ENCODE results near the gene KCTD17.

DNA sequence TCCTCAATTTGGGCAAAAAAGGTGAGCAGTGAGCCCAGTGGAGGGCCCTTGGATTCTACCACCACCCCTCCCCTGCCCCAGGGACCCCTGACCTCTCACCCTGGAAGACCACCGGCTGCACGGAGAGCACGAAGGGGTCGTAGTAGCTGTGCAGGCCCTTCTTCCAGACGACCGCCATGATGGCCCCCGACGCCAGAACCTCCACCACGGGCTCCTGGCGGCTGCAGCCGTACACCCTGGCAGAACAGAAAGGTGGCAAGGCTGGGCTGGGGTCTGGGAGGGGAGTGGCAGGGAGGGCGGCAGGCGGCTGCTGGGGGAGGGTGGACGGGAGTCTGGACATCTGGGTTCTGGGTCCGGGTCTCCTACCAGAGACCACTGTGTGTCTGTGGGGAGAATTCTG lies 34.6 kb downstream of the KCTD17 start:
- TF ChIP-seq POLR2AphosphoS5 (IDR thresholded peaks at IDR 0.05): no peak
- TF ChIP-seq, protein P1, sequence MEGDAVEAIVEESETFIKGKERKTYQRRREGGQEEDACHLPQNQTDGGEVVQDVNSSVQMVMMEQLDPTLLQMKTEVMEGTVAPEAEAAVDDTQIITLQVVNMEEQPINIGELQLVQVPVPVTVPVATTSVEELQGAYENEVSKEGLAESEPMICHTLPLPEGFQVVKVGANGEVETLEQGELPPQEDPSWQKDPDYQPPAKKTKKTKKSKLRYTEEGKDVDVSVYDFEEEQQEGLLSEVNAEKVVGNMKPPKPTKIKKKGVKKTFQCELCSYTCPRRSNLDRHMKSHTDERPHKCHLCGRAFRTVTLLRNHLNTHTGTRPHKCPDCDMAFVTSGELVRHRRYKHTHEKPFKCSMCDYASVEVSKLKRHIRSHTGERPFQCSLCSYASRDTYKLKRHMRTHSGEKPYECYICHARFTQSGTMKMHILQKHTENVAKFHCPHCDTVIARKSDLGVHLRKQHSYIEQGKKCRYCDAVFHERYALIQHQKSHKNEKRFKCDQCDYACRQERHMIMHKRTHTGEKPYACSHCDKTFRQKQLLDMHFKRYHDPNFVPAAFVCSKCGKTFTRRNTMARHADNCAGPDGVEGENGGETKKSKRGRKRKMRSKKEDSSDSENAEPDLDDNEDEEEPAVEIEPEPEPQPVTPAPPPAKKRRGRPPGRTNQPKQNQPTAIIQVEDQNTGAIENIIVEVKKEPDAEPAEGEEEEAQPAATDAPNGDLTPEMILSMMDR (IDR thresholded peaks at IDR 0.05): no peak
- no peak for TF ChIP-seq POLR2A (IDR thresholded peaks at IDR 0.05; ENCODE audit: low read depth)
- TF ChIP-seq EP300 (IDR thresholded peaks at IDR 0.05): no peak

All from esophagus muscularis mucosa (tissue), 4 donors.